HG03139 (cell line): ENCODE results near the gene GPER1.
"Not testable (repeated sequence)": the region's sequence is repeated elsewhere in the genome, so short reads cannot be mapped to it uniquely, and the experiment has no call there.

Experiments used
- ATAC-seq: cut with Tn5 transposase; IDR thresholded peaks from one replicate; pipeline ENCODE4 v1.9.1; 2021; ENCODE audit not compliant: unreplicated experiment

The GPER1 gene

DNA sequence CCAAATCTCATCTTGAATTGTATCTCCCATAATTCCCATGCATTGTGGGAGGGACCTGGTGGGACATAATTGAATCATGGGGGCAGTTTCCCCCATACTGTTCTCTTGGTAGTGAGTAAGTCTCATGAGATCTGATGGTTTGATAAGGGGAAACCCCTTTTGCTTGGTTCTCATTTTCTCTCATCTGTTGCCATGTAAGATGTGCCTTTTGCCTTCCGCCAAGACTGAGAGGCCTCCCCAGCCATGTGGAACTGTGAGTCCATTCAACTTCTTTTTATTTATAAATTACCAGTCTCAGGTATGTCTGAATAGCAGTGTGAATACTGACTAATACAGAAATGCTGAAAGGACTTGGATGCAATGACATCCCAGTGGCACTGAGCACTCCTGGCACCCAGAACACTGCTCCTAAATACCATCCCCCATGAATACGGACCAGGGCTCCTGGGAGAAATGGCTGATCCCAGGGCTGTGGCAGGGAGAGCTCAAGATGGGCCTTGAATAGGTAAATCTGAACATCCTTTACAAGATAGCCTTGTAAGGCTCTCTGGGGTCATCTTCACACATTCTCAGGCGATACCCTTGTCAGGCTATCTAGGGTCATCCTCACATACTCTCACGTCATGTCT is 52.7 kb downstream of the GPER1 start:
- ATAC-seq = no peak

DNA sequence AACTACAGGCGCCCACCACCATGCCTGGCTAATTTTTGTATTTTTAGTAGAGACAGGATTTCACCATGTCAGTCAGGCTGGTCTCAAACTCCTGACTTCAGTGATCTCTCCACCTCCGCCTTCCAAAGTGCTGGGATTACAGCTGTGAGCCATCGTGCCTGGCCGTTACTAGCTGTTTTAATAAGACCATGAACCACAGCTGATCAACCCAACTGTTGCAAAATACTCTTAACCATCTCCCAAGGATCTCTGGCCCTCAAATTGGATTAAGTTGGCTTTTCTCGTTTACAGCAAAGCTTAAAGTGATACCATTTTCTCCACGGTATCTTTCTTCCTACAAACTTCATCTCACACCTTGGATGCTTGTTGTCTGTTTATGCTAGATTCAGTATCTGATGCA is 53.7 kb downstream of the GPER1 start:
- ATAC-seq = no peak

DNA sequence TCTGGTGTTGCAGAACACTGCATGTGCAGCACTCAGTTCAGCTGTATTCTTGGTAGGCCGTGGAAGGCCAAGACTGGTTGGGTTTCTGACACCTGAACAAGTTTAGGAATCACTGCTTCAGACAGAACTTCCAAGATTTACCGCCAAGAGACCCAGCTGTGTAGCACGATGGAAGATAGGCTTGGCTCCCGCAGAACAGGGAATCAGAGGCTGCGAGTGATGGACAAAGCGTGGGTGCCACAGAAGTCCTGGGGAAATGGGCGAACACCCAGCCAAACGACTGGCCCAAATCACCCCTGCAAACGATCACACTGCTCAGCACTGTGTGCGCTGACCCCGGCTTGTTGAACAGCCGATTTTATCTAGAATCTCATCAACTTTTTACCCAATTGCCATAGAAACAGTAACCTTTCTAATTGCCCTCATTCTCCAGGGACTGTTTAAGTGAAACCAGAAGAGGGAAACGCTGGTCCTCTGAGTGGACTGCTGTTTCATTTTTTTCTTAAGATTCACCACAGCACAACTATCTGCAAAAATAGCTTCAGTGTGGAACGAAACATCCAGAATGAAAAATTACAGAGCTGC is 54.2 kb downstream of the GPER1 start:
- no peak for ATAC-seq

DNA sequence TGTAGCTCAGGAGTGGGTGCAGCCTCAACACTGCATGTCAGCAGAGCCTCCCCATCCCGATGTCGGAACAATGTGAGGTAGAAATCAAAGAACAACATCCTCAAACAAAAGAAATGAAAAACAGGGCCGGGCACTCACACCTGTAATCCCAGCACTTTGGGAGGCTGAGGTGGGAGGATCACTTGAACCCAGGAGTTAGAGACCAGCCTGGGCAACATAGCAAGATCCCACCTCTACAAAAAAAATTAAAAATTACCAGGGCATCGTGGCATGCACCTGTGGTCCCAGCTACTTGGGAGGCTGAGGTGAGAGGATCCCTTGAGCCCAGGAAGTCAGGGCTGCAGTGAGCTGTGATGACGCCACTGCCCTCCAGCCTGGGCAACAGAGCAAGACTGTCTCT is 55.1 kb downstream of the GPER1 start:
- not testable (repeated sequence) for ATAC-seq
